Measurements from ENCODE around the gene FBXO4.
"Not testable (repeated sequence)": the region's sequence is repeated elsewhere in the genome, so short reads cannot be mapped to it uniquely, and the experiment has no call there.

The FBXO4 gene

DNA sequence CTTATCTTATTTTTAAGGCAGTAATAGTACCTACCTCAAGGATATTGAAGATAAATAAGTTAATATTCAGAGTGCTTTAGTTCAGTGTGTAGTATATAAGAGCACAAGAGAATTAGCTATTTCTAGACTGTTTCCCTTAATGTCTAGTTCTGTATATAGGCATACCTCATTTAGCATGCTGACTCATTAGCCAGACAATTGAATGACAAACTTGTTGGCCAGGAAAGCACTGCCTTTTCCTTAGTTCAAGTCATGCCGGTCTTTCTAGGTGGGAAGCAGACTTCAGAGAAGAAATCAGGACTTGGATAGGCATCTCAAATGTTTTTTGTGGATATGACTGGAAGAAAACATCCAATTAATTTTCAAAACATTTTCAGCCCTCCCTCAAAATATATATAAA, 3.2 kb upstream of the FBXO4 start:
- peak; percentile 3 for DNase-seq (ENCODE audit: low spot score)

GRCh38 chr5:41924526-41924871, 582 bp upstream of the FBXO4 start:
- DNase-seq (ENCODE audit: low spot score): no peak

DNA sequence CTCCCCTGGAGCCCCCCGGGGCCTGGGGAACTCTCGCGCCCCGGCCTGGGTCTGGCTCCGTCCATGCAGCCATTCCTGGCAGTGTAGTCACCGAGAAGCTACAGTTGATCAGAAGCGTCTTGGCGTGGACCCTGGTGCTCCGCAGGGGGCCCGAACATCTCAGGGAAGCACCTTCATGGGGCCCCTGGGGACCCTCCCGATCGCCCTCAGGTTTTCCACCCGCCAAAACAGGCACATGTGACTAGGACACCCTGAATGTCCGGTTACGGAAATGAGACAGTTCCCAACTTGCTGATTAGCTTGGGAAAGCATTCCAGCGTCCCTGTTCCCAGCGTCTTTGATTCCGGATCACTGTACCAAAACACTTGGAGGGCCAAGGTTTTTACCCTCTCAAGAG, 472 bp downstream of the FBXO4 start:
- peak; percentile 29 for DNase-seq (ENCODE audit: low spot score)

- DNase-seq (ENCODE audit: low spot score): no peak
Measured at GRCh38 chr5:41927604-41928003, 2.5 kb downstream of the FBXO4 start.

DNA sequence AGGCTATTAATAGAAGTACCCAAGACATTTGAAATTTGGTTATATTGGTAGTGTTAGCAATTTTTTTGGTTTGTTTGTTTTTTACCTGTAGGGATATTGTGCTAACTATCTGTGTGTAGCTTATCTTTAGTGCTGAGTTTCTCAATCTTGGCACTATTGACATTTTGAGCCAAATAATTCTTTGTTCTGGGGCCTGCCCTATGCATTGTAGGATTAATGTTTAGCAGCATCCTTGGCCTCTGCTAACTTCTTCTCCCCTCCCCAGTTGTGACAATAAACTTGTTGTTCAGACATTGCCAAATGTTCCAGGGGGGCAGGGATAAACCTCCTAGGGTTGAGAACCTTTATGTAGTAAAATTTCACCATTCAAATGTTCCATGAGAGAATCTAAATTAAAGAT, 4.0 kb downstream of the FBXO4 start:
- no peak for DNase-seq (ENCODE audit: low spot score)

GRCh38 chr5:41932770-41933169, 7.7 kb downstream of the FBXO4 start:
- no peak for DNase-seq (ENCODE audit: low spot score)

- DNase-seq (ENCODE audit: low spot score): no peak
Measured at GRCh38 chr5:41935544-41935943, 10.5 kb downstream of the FBXO4 start.

- DNase-seq (ENCODE audit: low spot score): peak; percentile 13
Measured at GRCh38 chr5:41940641-41941040, 15.6 kb downstream of the FBXO4 start.

- not testable (repeated sequence) for DNase-seq (ENCODE audit: low spot score)
Measured at GRCh38 chr5:41945332-41945955, 20.4 kb downstream of the FBXO4 start.

DNA sequence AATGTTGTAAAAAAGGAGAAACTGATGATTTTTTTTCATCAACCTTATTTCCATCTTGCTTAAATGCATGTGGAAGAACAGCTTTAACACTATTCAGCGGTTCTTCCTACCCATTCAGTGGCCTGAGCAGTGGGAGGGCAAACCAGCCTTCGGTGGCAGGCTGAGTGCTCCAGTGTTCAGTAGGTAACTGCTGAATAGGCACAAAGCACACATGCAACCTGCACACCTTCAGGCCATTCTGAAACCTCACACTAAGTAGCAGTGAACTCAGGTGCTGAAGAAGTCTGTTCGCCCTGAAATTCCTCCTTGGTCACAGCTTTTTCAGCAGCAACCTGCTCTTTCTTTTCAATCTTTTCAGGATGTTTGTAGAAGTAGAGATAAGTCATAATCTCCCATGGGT, 26.1 kb downstream of the FBXO4 start:
- DNase-seq (ENCODE audit: low spot score): no peak

- DNase-seq (ENCODE audit: low spot score): no peak
Measured at GRCh38 chr5:41954286-41954685, 29.2 kb downstream of the FBXO4 start.

- DNase-seq (ENCODE audit: low spot score): no peak
Measured at GRCh38 chr5:41955432-41956024, 30.4 kb downstream of the FBXO4 start.

DNA sequence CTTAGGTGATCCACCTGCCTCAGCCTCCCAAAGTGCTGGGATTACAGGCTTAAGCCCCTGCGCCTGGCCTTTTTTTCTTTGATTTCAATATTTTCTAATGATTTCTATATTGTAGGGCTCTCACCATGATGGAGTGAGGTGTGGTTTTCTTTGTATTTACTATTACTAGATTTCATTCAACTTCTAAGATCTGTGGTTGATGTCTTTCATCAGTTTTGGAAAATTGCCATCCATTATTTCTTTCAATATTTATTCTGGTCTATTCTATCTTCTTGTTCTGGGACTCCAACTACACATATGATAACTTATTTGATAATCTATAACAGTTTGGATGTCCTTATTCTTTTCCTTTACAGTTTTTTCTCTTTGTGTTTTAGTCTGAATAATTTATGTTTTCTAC, 31.9 kb downstream of the FBXO4 start:
- no peak for DNase-seq (ENCODE audit: low spot score)

- no peak for DNase-seq (ENCODE audit: low spot score)
Measured at GRCh38 chr5:41960481-41960880, 35.4 kb downstream of the FBXO4 start.

GRCh38 chr5:41961736-41962135, 36.7 kb downstream of the FBXO4 start:
- DNase-seq (ENCODE audit: low spot score): no peak

- DNase-seq (ENCODE audit: low spot score): no peak
Measured at GRCh38 chr5:41962491-41962890, 37.4 kb downstream of the FBXO4 start.

DNA sequence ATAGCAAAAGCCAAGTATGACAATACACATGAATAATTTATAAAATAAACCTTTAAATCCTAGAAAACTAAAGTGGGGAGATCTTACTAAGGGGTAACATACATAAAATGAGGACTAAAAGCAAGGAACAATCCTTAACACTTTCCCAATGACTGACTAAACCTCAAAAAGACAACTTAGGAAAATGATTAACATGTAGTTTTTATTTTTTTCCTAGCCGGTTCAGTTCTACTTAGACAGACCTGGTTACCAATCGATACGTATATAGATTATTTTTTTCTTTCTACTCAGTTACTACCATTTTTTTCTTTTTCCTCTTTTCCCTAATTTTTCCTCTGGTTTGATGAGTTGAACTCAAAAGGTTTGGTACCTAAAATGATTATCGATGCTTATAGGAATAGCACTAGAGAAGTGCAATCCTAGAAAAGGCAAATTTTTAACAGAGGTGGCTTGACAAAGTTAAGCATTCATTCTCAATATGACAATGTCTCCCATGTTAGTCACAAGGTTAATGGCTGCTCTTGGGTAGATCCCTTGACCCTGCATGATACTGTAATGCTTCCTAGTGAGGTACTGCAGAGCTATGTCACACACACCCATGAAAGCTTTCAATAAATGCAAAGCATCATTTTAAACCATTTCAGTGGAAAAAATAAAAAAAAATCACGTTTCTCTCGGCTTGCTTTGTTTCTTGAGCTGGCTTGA, 41.5 kb downstream of the FBXO4 start:
- DNase-seq (ENCODE audit: low spot score): no peak

DNA sequence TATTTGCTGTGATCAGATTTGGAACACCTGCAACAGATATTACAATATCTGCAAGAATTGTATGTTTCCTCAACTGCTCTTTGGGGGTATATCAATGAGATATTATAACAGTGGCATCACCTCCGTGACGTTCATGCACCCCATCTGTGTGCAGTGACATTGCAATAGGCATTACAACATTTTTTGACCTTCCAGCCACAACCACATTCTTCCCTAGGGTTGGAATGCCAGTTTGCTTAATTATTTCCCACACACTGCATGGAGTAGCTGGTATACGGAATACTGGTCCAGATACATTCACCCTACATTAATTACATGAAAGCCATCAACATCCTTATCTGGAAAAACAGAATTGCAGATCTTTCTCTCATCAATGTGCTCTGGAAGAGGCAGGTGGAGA, 42.3 kb downstream of the FBXO4 start:
- DNase-seq (ENCODE audit: low spot score): no peak

DNA sequence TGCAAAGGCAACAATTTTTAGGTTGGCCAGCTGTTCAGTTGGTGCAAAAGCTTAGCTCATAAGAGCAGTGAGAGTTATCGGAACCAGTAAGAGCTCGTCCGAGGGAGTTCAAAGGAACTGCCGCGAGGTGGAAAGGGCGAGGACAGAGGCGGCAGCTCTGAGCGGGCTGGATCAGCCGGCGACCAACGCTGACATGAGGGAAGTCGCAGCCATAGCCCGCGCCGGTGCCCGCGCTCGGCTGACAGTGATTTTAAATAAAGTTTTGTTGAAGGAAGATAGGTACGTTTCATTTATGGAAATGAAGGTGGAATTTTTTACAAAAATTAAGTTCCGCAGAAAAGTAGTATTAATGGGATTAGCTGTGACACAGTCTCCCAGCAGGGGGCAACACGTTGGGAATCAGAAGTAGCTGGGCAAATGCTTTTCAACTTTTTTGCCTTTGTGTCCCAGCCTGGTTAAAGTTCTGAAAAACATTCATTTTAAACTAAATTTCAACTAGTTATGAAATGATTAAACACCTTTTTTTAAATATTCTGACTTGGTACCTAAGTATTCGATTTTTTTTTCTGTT, 43.2 kb downstream of the FBXO4 start:
- no peak for DNase-seq (ENCODE audit: low spot score)

GRCh38 chr5:41973087-41973486, 48.0 kb downstream of the FBXO4 start:
- DNase-seq (ENCODE audit: low spot score): no peak

- DNase-seq (ENCODE audit: low spot score): no peak
Measured at GRCh38 chr5:41973887-41974286, 48.8 kb downstream of the FBXO4 start.

DNA sequence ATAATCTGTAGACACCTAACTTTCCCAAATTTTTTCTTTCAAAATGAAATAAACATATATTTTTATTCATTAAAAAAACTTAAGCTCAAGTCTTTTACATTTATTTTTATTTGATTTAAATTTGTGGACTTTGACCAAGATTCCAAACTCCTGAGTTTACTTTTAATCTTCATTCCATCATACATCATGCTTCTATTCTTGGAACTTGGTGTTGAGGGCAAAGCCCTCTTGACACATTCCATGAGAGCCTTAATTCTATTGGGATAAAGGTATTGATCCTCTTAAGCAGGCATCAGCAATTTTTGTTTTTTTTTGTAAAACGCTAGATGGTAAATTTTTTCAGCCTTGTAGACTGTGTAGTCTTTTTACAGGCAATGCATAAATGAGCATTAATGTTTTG, 53.6 kb downstream of the FBXO4 start:
- DNase-seq (ENCODE audit: low spot score): no peak

DNA sequence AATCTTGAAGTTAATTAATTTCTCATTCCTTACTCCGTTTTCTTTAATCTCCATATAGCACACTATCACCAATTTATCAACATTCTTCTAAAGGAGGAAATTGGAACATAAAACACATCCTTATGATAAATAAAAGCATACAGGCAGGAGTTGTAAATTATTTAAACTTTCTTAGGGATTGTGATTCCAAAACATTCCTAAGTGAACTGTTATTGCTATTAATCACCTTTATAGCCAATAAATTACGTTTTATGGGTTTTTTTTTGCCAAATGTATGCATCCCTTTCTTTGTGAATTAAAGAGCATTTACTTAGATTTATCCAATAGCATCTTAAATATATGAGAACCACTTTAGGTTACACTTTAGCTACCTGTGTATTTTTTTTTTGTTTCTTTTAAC, 55.3 kb downstream of the FBXO4 start:
- no peak for DNase-seq (ENCODE audit: low spot score)
